PC-9 (cell line): ENCODE results near the gene ARHGDIB. TPM values are rescaled to one million over a fixed set of nuclear protein-coding genes. Genes with fewer than 3 reads are reported as not detected.

Experiments used
- BruUV-seq: library from RNA; stranded (reverse); fragments of 400-500 nt; replicated peaks from 2 replicates; lab custom pipeline; 2021; lab: Mats Ljungman, UMichigan
- CTCF ChIA-PET: fragments of 300-600 bp; sonication (Branson Sonifier 250); formaldehyde crosslinking; loops from one replicate; lab custom pipeline; 2022; ENCODE audit warnings: antibody characterized with exemption; lab: Charles Lee
- POLR2A ChIA-PET: fragments of 300-600 bp; sonication (Branson Sonifier 250); formaldehyde crosslinking; loops from one replicate; lab custom pipeline; 2022; ENCODE audit warnings: antibody characterized with exemption; ENCODE audit not compliant: unreplicated experiment; lab: Charles Lee
- DNase-seq, 2 experiments: peaks; one replicate each; pipeline versions ENCODE4 v3.0.0 to v3.0.0-alpha.2; 2015 to 2022; ENCODE audit warnings: mixed read lengths in 1 of 2
- H2AFZ ChIP-seq: fragments of 200-600 bp; sonication (generic); 2 replicates; pipeline ENCODE4 v1.8.1; 2017; ENCODE audit warnings: antibody characterized with exemption
- H3F3A ChIP-seq: fragments of 200-600 bp; sonication (generic); 2 replicates; pipeline ENCODE4 v1.8.1; 2017; ENCODE audit warnings: antibody characterized with exemption, mild to moderate bottlenecking, low read depth; ENCODE audit not compliant: insufficient read depth
- H3K27ac ChIP-seq: fragments of 200-600 bp; sonication (generic); 2 replicates; pipeline ENCODE4 v1.6.1; 2016; ENCODE audit warnings: mixed run types
- H3K27me3 ChIP-seq: fragments of 200-600 bp; sonication (generic); 2 replicates; pipeline ENCODE4 v1.6.1; 2016; ENCODE audit warnings: low read depth, mixed run types; ENCODE audit not compliant: insufficient read depth
- H3K36me3 ChIP-seq: fragments of 200-600 bp; sonication (generic); 2 replicates; pipeline ENCODE4 v1.6.1; 2016; ENCODE audit warnings: low read depth, mixed run types
- H3K4me1 ChIP-seq: fragments of 200-600 bp; sonication (generic); replicated peaks from 2 replicates; pipeline ENCODE4 v1.6.1; 2016; ENCODE audit warnings: mixed run types; ENCODE audit not compliant: insufficient read depth
- H3K4me2 ChIP-seq: fragments of 200-600 bp; sonication (generic); 2 replicates; pipeline ENCODE4 v1.6.1; 2017; ENCODE audit warnings: mixed run types
- H3K4me3 ChIP-seq: fragments of 200-600 bp; sonication (generic); 2 replicates; pipeline ENCODE4 v1.6.1; 2016; ENCODE audit warnings: mixed run types
- H3K79me2 ChIP-seq: fragments of 200-600 bp; sonication (generic); 2 replicates; pipeline ENCODE4 v1.6.1; 2017; ENCODE audit warnings: low read depth, mixed run types
- H3K9me2 ChIP-seq: fragments of 200-600 bp; sonication (generic); 2 replicates; pipeline ENCODE4 v1.8.1; 2017; ENCODE audit warnings: mild to moderate bottlenecking; ENCODE audit not compliant: insufficient read depth
- H3K9me3 ChIP-seq: fragments of 200-600 bp; sonication (generic); 2 replicates; pipeline ENCODE4 v1.8.1; 2016; ENCODE audit warnings: low read depth; ENCODE audit not compliant: insufficient read depth
- H4K20me1 ChIP-seq: fragments of 200-600 bp; sonication (generic); 2 replicates; pipeline ENCODE4 v1.8.1; 2017; ENCODE audit not compliant: insufficient read depth
- CTCF ChIP-seq: fragments of 200-600 bp; sonication (generic); conservative IDR thresholded peaks from 2 replicates; pipeline ENCODE4 v1.6.1; 2017; ENCODE audit warnings: mixed run types, antibody characterized with exemption, mild to moderate bottlenecking, moderate library complexity
- EZH2 ChIP-seq: fragments of 200-600 bp; sonication (generic); IDR thresholded peaks from 2 replicates; pipeline ENCODE4 v1.8.0; 2017; ENCODE audit warnings: antibody characterized with exemption, low read depth
- intact Hi-C: fragments of 100-400 bp; cut with micrococcal nuclease; formaldehyde crosslinking; loops from one replicate; pipeline ENCODE4 v1.10.0; 2022; ENCODE audit not compliant: unreplicated experiment
- total RNA-seq: library from RNA; stranded (reverse); gene quantifications from 2 replicates; pipeline ENCODE4 v1.2.3, GENCODE V29; 2021

Gene ARHGDIB
- total RNA-seq, 1 experiment from 2014 or later, result 470 TPM

- Histone ChIP-seq H3K27ac (no peak overlapping the region), H3K9me3 (peaks cover 16% of the 10 kb centered on the region; the same call in 1 of the 2 replicates), H3K9me2 (no peaks in the 10 kb centered on the region), H3K4me1 (peaks cover 22% of the 10 kb centered on the region), H3F3A (peaks cover 6% of the 10 kb centered on the region; the same call in 1 of the 2 replicates), H3K36me3 (no peaks in the 10 kb centered on the region), H2AFZ (no peak overlapping the region), H3K4me3 (no peak overlapping the region), H4K20me1 (no peaks in the 10 kb centered on the region), H3K27me3 (no peaks in the 10 kb centered on the region), H3K4me2 (no peak overlapping the region), H3K79me2 (0 out of 2 replicates have a peak, but pooled peaks cover 7% of the 10 kb centered on the region)
- TF ChIP-seq EZH2 (no peak), CTCF (no peak)
- intact Hi-C loops, result no loop called here
- CTCF ChIA-PET, result no interaction called here
- POLR2A ChIA-PET, result no interaction called here
- BruUV-seq, result no TSS peak
- no peak for DNase-seq
Observed at GRCh38 chr12:14923944-14924343, 37.5 kb downstream of the ARHGDIB start.

GRCh38 chr12:14921218-14921617, 40.2 kb downstream of the ARHGDIB start:
- Histone ChIP-seq H3K9me2 (no peaks in the 10 kb centered on the region), H2AFZ (no peak overlapping the region), H4K20me1 (no peaks in the 10 kb centered on the region), H3K36me3 (no peaks in the 10 kb centered on the region), H3K4me3 (no peak overlapping the region), H3K27ac (no peak overlapping the region), H3K79me2 (no peaks in the 10 kb centered on the region), H3K9me3 (peaks cover 16% of the 10 kb centered on the region; the same call in 1 of the 2 replicates), H3K27me3 (no peaks in the 10 kb centered on the region), H3K4me1 (no peaks in the 10 kb centered on the region), H3F3A (no peaks in the 10 kb centered on the region), H3K4me2 (no peak overlapping the region)
- ChIA-PET POLR2A (no interaction called here), CTCF (no interaction called here)
- no TSS peak for BruUV-seq
- no peak for TF ChIP-seq EZH2
- TF ChIP-seq CTCF, result no peak
- DNase-seq, result no peak
- intact Hi-C loops, result no loop called here

GRCh38 chr12:14920475-14921126, 40.8 kb downstream of the ARHGDIB start:
- Histone ChIP-seq H3K9me3 (peaks cover 16% of the 10 kb centered on the region; the same call in 1 of the 2 replicates), H3F3A (no peaks in the 10 kb centered on the region), H2AFZ (no peak overlapping the region), H3K36me3 (no peaks in the 10 kb centered on the region), H3K4me2 (no peak overlapping the region), H3K27ac (no peak overlapping the region), H3K79me2 (no peaks in the 10 kb centered on the region), H3K9me2 (no peaks in the 10 kb centered on the region), H3K4me3 (no peak overlapping the region), H4K20me1 (no peaks in the 10 kb centered on the region), H3K27me3 (no peaks in the 10 kb centered on the region), H3K4me1 (no peaks in the 10 kb centered on the region)
- CTCF ChIA-PET, result interaction anchor here (0.7 kb wide), 1 partner anchor 118 kb away, joined by 5 read pairs; no protein-coding TSS in a partner anchor
- no TSS peak for BruUV-seq
- DNase-seq, result no peak
- POLR2A ChIA-PET, result interaction anchor here (0.6 kb wide), 1 partner anchor 972 kb away, joined by 6 read pairs; no protein-coding TSS in a partner anchor
- intact Hi-C loops, result no loop called here
- no peak for TF ChIP-seq EZH2
- TF ChIP-seq CTCF, result no peak
